Epithelial cell of proximal tubule (primary cell): Measurements from ENCODE around the gene CCDC88B. TPM values are rescaled to one million over a fixed set of nuclear protein-coding genes. Genes with fewer than 3 reads are reported as not detected.

ENCODE experiments used
- DNase-seq: peaks from one replicate; pipeline ENCODE4 v3.0.0-alpha.2; 2011; ENCODE audit warnings: low read depth
- H3K4me3 ChIP-seq: 2 replicates; pipeline ENCODE4 v1.5.1; 2011; ENCODE audit warnings: low read depth, mild to moderate bottlenecking, low read length
- total RNA-seq: library from RNA; depleted of rRNA; stranded (reverse); fragments of >200 nt; gene quantifications from 2 replicates; pipeline ENCODE4 v1.2.3, GENCODE V29; 2015
- TF ChIP-seq, protein P1 (sequence below): conservative IDR thresholded peaks from 2 replicates; pipeline ENCODE4 v1.5.1; 2012; ENCODE audit warnings: low read depth, mild to moderate bottlenecking, low read length

Gene CCDC88B
- total RNA-seq, 1 donor from 2014 or later = 4.8 TPM

- no peak overlapping the region for H3K4me3 ChIP-seq
- TF ChIP-seq, protein P1, sequence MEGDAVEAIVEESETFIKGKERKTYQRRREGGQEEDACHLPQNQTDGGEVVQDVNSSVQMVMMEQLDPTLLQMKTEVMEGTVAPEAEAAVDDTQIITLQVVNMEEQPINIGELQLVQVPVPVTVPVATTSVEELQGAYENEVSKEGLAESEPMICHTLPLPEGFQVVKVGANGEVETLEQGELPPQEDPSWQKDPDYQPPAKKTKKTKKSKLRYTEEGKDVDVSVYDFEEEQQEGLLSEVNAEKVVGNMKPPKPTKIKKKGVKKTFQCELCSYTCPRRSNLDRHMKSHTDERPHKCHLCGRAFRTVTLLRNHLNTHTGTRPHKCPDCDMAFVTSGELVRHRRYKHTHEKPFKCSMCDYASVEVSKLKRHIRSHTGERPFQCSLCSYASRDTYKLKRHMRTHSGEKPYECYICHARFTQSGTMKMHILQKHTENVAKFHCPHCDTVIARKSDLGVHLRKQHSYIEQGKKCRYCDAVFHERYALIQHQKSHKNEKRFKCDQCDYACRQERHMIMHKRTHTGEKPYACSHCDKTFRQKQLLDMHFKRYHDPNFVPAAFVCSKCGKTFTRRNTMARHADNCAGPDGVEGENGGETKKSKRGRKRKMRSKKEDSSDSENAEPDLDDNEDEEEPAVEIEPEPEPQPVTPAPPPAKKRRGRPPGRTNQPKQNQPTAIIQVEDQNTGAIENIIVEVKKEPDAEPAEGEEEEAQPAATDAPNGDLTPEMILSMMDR = no peak
- DNase-seq = no peak
Measured at GRCh38 chr11:64294774-64295173, 45.2 kb upstream of the CCDC88B start.

GRCh38 chr11:64295760-64296159, 44.2 kb upstream of the CCDC88B start:
- no peak overlapping the region for H3K4me3 ChIP-seq
- DNase-seq = no peak
- TF ChIP-seq, protein P1 = no peak

- TF ChIP-seq, protein P1 = no peak
- H3K4me3 ChIP-seq = no peak overlapping the region
- DNase-seq = no peak
Measured at GRCh38 chr11:64296236-64296635, 43.8 kb upstream of the CCDC88B start.

GRCh38 chr11:64296830-64297698, 42.9 kb upstream of the CCDC88B start:
- DNase-seq = no peak
- TF ChIP-seq, protein P1 = no peak
- H3K4me3 ChIP-seq = no peak overlapping the region

DNA sequence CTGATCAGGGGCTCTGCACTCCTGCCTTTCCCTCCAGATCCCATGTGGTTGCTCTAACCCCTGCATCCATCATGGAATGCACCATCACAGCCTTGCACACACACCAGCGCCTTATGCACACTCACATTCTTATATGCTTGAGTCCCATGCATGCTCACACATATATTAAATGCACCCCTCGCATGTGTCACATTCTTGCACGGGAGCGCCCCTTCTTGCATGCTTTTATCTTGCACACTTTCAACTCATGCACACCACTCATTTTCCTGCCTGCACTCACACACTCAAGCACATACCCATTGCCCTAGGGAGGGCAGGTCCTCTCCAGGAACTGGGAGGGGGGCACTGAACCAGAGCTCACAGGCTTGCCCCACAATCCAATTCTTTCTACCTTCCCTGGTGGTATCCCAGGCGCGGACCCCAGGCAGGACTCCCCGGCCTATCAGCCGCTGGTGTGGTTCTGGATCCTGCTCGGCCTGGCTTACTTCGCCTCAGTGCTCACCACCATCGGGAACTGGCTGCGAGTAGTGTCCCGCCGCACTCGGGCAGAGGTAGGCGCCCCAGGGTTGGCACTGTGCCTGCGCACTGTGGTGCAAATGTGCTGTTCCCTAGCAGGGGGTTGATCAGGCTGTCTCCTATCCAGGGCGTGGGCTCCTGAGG, 42.2 kb upstream of the CCDC88B start:
- H3K4me3 ChIP-seq = no peak overlapping the region
- TF ChIP-seq, protein P1 = no peak
- DNase-seq = no peak

DNA sequence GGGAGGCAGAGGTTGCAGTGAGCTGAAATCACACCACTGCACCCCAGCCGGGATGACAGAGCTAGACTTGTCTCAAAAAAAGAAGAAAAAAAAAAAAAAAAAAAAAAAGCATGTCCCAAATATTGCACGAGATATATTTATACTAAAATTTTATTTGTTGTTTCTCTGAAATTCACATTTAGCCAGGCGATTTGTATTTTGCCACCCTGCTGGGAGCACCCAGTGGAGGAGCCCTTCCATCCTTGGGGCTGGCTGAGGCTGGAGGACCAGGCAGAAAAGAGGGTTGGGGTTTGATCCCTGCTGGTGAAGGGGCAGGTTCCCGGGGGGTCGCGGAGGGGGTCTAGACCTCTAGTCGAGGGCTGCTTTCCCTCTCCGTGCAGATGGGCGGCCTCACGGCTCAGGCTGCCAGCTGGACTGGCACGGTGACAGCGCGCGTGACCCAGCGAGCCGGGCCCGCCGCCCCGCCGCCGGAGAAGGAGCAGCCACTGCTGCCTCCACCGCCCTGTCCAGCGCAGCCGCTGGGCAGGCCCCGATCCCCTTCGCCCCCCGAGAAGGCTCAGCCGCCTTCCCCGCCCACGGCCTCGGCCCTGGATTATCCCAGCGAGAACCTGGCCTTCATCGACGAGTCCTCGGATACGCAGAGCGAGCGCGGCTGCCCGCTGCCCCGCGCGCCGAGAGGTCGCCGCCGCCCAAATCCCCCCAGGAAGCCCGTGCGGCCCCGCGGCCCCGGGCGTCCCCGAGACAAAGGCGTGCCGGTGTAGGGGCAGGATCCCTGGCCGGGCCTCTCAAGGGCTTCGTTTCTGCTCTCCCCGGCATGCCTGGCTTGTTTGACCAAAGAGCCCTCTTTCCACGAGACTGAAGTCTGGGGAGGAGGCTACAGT, 40.8 kb upstream of the CCDC88B start:
- TF ChIP-seq, protein P1 = no peak
- DNase-seq = no peak
- H3K4me3 ChIP-seq = peak overlapping the region; percentile 38
